WTC11 (cell line): ENCODE data around the gene MKX. TPM values are rescaled to one million over a fixed set of nuclear protein-coding genes. Genes with fewer than 3 reads are reported as not detected.

Experiments used
- ATAC-seq: fragments of 200-7000 bp; cut with Tn5 transposase; 2 replicates; pipeline ENCODE4 v1.10.0; 2021; ENCODE audit warnings: mild to moderate bottlenecking, moderate library complexity
- CTCF ChIA-PET: fragments of 300-600 bp; sonication (Branson Sonifier 250); formaldehyde crosslinking; loops from one replicate; lab custom pipeline; 2021; ENCODE audit warnings: antibody characterized with exemption; lab: Charles Lee
- POLR2A ChIA-PET: fragments of 350-600 bp; sonication (Branson Sonifier 250); formaldehyde crosslinking; loops from one replicate; lab custom pipeline; 2021; ENCODE audit warnings: antibody characterized with exemption; lab: Charles Lee
- DNase-seq: peaks from one replicate; pipeline ENCODE4 v3.0.0; 2021; ENCODE audit warnings: low spot score
- H3K27ac Mint-ChIP-seq: 2 replicates; pipeline ENCODE4 v1.8.0; 2021; ENCODE audit warnings: mixed read lengths
- H3K27me3 Mint-ChIP-seq: 2 replicates; pipeline ENCODE4 v1.8.0; 2021; ENCODE audit warnings: low read depth, mild to moderate bottlenecking, moderate library complexity, mixed read lengths
- H3K36me3 Mint-ChIP-seq: 2 replicates; pipeline ENCODE4 v1.8.0; 2021; ENCODE audit warnings: mixed read lengths
- H3K4me1 Mint-ChIP-seq: 2 replicates; pipeline ENCODE4 v1.8.0; 2022; ENCODE audit warnings: mixed read lengths
- H3K4me3 Mint-ChIP-seq: 2 replicates; pipeline ENCODE4 v1.8.0; 2021; ENCODE audit warnings: mild to moderate bottlenecking, moderate library complexity, mixed read lengths
- H3K9me3 Mint-ChIP-seq: 2 replicates; pipeline ENCODE4 v1.8.0; 2021; ENCODE audit warnings: mixed read lengths
- AR ChIP-seq: fragments of 250-450 bp; sonication (Bioruptor Pico); IDR thresholded peaks from 2 replicates; pipeline ENCODE4 v1.9.0; 2021; ENCODE audit warnings: mild to moderate bottlenecking
- CBFB ChIP-seq: sonication (generic); formaldehyde crosslinking; IDR thresholded peaks from 2 replicates; pipeline ENCODE4 v1.8.1; 2022; ENCODE audit warnings: mild to moderate bottlenecking, low read depth, missing genetic modification reagents
- CREB1 ChIP-seq: sonication (generic); formaldehyde crosslinking; IDR thresholded peaks from 2 replicates; pipeline ENCODE4 v1.8.0; 2023; ENCODE audit warnings: mild to moderate bottlenecking, missing genetic modification reagents
- CREM ChIP-seq: sonication (generic); formaldehyde crosslinking; IDR thresholded peaks from 2 replicates; pipeline ENCODE4 v1.8.1; 2022; ENCODE audit warnings: mild to moderate bottlenecking, missing genetic modification reagents, moderate library complexity
- CTCF ChIP-seq: fragments of 200-600 bp; IDR thresholded peaks from 2 replicates; pipeline ENCODE4 v1.8.0; 2022; ENCODE audit warnings: antibody characterized with exemption
- E2F5 ChIP-seq: sonication (generic); formaldehyde crosslinking; IDR thresholded peaks from 2 replicates; pipeline ENCODE4 v1.8.1; 2022; ENCODE audit warnings: mild to moderate bottlenecking, moderate library complexity, missing genetic modification reagents
- EMX1 ChIP-seq: fragments of 250-450 bp; sonication (Bioruptor Pico); IDR thresholded peaks from 2 replicates; pipeline ENCODE4 v1.8.0; 2021; ENCODE audit warnings: mild to moderate bottlenecking
- JAZF1 ChIP-seq: fragments of 250-450 bp; sonication (Bioruptor Pico); IDR thresholded peaks from 2 replicates; pipeline ENCODE4 v1.9.0; 2021; ENCODE audit warnings: moderate library complexity, mild to moderate bottlenecking, inconsistent platforms
- RELA ChIP-seq: sonication (generic); formaldehyde crosslinking; IDR thresholded peaks from 2 replicates; pipeline ENCODE4 v1.8.1; 2022; ENCODE audit warnings: missing genetic modification reagents, mild to moderate bottlenecking, borderline replicate concordance
- SMAD3 ChIP-seq: sonication (generic); formaldehyde crosslinking; IDR thresholded peaks from 2 replicates; pipeline ENCODE4 v1.8.0; 2022; ENCODE audit warnings: missing genetic modification reagents, mild to moderate bottlenecking, borderline replicate concordance
- STAT6 ChIP-seq: sonication (generic); formaldehyde crosslinking; conservative IDR thresholded peaks from 2 replicates; pipeline ENCODE4 v1.8.1; 2023; ENCODE audit warnings: mild to moderate bottlenecking, low read depth, missing genetic modification reagents, moderate library complexity
- TEAD1 ChIP-seq: sonication (generic); formaldehyde crosslinking; IDR thresholded peaks from 2 replicates; pipeline ENCODE4 v1.8.0; 2022; ENCODE audit warnings: mild to moderate bottlenecking, missing genetic modification reagents
- USF1 ChIP-seq: sonication (generic); formaldehyde crosslinking; IDR thresholded peaks from 2 replicates; pipeline ENCODE4 v1.8.0; 2022; ENCODE audit warnings: mild to moderate bottlenecking, missing genetic modification reagents
- ZNF121 ChIP-seq: sonication (generic); formaldehyde crosslinking; IDR thresholded peaks from 2 replicates; pipeline ENCODE4 v1.8.0; 2023; ENCODE audit warnings: missing genetic modification reagents
- ZNF138 ChIP-seq: sonication (generic); formaldehyde crosslinking; conservative IDR thresholded peaks from 2 replicates; pipeline ENCODE4 v1.8.1; 2022; ENCODE audit warnings: mild to moderate bottlenecking, moderate library complexity, missing genetic modification reagents
- ZNF232 ChIP-seq: sonication (generic); formaldehyde crosslinking; IDR thresholded peaks from 2 replicates; pipeline ENCODE4 v1.8.0; 2022; ENCODE audit warnings: mild to moderate bottlenecking, missing genetic modification reagents
- ZNF317 ChIP-seq: sonication (generic); formaldehyde crosslinking; IDR thresholded peaks from 2 replicates; pipeline ENCODE4 v1.8.1; 2023; ENCODE audit warnings: low read depth, mild to moderate bottlenecking, moderate library complexity, missing genetic modification reagents, borderline replicate concordance
- ZNF396 ChIP-seq: fragments of 250-450 bp; sonication (Bioruptor Pico); IDR thresholded peaks from 2 replicates; pipeline ENCODE4 v1.8.0; 2021; ENCODE audit warnings: mild to moderate bottlenecking, moderate library complexity, borderline replicate concordance
- ZNF512 ChIP-seq: sonication (generic); formaldehyde crosslinking; IDR thresholded peaks from 2 replicates; pipeline ENCODE4 v1.8.1; 2022; ENCODE audit warnings: missing genetic modification reagents, borderline replicate concordance
- total RNA-seq: library from RNA; stranded (reverse); gene quantifications from 3 replicates; pipeline ENCODE4 v1.2.3, GENCODE V29; 2021

MKX gene
- total RNA-seq, 1 experiment from 2014 or later: 1.2 TPM

GRCh38 chr10:27658788-27659187 lies 86.8 kb downstream of the MKX start:
- no peak overlapping the region for H3K4me3 Mint-ChIP-seq

GRCh38 chr10:27655296-27655695 lies 90.3 kb downstream of the MKX start:
- Mint-ChIP-seq H3K4me3 (no peak overlapping the region), H3K36me3 (no peaks in the 10 kb centered on the region), H3K9me3 (peaks cover 12% of the 10 kb centered on the region), H3K27ac (no peak overlapping the region)
- no peak for TF ChIP-seq TEAD1 (CRISPR knock-in tag)
- TF ChIP-seq AR (CRISPR knock-in tag): no peak
- TF ChIP-seq ZNF121 (CRISPR knock-in tag): no peak
- no peak for TF ChIP-seq SMAD3 (CRISPR knock-in tag)
- no peak for TF ChIP-seq ZNF396 (CRISPR knock-in tag)
- TF ChIP-seq, all 79 proteins: peak for 0
- POLR2A ChIA-PET: no interaction called here
- DNase-seq (no peak), ATAC-seq (no peak)
- Mint-ChIP-seq H3K4me1 (peaks cover 17% of the 10 kb centered on the region), H3K27me3 (no peaks in the 10 kb centered on the region)
- CTCF ChIA-PET: interaction anchor here (0.8 to 1.3 kb wide), 4 partner anchors 34 to 209 kb away, joined by 3 to 5 read pairs (median 4); no protein-coding TSS in a partner anchor

More at GRCh38 chr10:27658788-27659187, 86.8 kb downstream of the MKX start:
- peaks cover 25% of the 10 kb centered on the region for H3K4me1 Mint-ChIP-seq
- H3K27me3 Mint-ChIP-seq: no peaks in the 10 kb centered on the region
- CTCF ChIA-PET: interaction anchor here (1.2 to 1.5 kb wide), 2 partner anchors 98 to 101 kb away, joined by 3 to 9 read pairs; no protein-coding TSS in a partner anchor
- DNase-seq (no peak), ATAC-seq (no peak)
- POLR2A ChIA-PET: no interaction called here
- TF ChIP-seq ZNF512 (CRISPR knock-in tag) (no peak), JAZF1 (no peak), CREB1 (CRISPR knock-in tag) (no peak), EMX1 (CRISPR knock-in tag) (no peak), USF1 (CRISPR knock-in tag) (no peak), E2F5 (CRISPR knock-in tag) (no peak)
- no peak overlapping the region for H3K27ac Mint-ChIP-seq
- peaks cover 5% of the 10 kb centered on the region; the same call in 1 of the 2 replicates for H3K9me3 Mint-ChIP-seq
- no peaks in the 10 kb centered on the region for H3K36me3 Mint-ChIP-seq

- CTCF ChIA-PET: no interaction called here
- H3K36me3 Mint-ChIP-seq: no peaks in the 10 kb centered on the region
- H3K4me3 Mint-ChIP-seq: no peak overlapping the region
- DNase-seq (no peak), ATAC-seq (no peak)
- H3K9me3 Mint-ChIP-seq: peaks cover 12% of the 10 kb centered on the region
- POLR2A ChIA-PET: no interaction called here
- H3K27me3 Mint-ChIP-seq: no peaks in the 10 kb centered on the region
- peaks cover 10% of the 10 kb centered on the region for H3K4me1 Mint-ChIP-seq
- no peak overlapping the region for H3K27ac Mint-ChIP-seq
- TF ChIP-seq JAZF1 (no peak), ZNF121 (CRISPR knock-in tag) (no peak), ZNF317 (CRISPR knock-in tag) (no peak), ZNF138 (CRISPR knock-in tag) (no peak), CBFB (CRISPR knock-in tag) (no peak), ZNF232 (CRISPR knock-in tag) (no peak), CTCF (no peak), STAT6 (CRISPR knock-in tag) (no peak), RELA (CRISPR knock-in tag) (no peak), EMX1 (CRISPR knock-in tag) (no peak), CREM (CRISPR knock-in tag) (no peak)
Observed at GRCh38 chr10:27654284-27654683, 91.3 kb downstream of the MKX start.
